GM12874 (cell line): ENCODE measurements around the gene SPOCK2.

ENCODE experiments used
- CTCF ChIP-seq: IDR thresholded peaks from 2 replicates; pipeline ENCODE4 v1.5.1; 2011; ENCODE audit warnings: low read depth, mild to moderate bottlenecking, control low read depth, low read length, moderate library complexity; ENCODE audit not compliant: insufficient read depth

The SPOCK2 gene

DNA sequence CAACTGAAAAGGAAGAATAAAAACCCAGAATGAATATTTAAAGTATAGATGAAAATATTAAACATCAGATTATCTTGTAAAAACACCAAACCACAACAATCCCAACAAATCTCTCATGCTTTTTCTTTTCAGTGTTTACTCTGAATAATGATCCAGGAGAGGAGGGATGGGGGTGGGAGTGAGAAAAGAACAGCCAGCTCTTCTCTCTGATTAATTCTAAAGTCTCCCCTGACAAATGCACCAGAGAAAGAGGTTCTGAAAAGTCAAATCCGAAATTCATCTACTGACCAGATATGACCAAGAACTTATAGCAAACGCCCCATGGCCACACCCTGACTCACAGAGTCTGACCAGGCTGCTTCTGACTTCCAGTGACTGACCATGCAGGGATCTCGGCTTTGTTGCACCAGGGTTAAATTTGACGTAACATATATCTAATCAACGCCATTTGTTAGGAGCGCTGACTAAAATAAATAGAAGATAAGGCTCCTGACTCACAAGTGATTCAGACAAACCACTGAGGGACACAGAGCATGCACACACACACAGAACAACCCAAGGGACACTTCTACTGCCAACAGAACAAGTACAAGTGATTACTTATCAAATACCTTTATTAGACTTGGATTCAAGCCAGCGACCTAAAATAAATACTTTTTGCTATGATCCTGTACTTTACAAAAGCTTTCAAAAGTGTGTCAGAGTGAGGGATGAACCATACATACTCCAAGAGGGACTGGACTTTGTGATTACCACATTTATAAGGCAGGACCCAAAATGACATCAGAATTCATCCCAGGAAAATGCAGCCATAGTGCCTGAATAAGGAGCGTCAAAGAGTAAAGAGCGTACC lies 9.3 kb upstream of the SPOCK2 start:
- TF ChIP-seq CTCF, result no peak

DNA sequence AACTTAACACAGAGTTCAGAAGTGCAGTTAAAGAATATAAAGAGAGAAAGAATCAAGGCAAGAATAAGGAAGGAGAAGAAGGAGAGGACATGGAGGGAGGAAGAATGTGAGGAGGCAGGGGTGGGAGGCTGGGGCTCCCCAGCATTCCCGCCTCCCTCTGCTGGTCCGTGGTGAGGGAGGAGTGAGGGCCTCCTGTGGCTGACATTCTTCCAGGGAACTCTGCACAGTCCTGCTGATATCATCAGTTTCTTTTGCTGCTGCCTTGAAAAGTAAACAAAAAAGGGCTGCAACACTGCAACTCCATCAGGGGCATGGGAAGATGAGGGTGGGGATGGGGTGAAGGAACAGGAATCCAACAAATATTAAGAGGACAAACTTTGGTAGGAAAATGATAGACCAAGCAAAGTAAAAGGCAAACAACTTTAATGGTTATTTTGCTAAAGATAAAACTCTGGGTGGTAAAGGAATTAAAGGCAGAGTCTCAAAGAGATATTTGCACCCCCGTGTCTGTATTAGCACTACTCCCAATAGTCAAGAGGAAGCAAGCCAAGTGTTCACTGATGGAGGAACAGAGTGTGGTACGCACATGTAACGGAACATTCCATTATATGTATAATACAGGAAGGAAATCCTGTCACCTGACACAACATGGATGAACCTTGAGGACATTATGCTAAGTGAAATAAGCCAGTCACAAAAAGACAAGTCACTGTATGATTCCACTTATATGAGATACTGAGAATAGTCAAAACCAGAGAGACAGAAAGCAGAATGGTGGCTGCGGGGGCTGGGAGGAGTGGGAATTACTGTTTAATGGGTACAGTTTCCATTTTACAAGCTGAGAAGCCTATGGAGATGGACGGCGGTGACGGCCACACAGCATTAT lies 8.0 kb upstream of the SPOCK2 start:
- TF ChIP-seq CTCF, result no peak

DNA sequence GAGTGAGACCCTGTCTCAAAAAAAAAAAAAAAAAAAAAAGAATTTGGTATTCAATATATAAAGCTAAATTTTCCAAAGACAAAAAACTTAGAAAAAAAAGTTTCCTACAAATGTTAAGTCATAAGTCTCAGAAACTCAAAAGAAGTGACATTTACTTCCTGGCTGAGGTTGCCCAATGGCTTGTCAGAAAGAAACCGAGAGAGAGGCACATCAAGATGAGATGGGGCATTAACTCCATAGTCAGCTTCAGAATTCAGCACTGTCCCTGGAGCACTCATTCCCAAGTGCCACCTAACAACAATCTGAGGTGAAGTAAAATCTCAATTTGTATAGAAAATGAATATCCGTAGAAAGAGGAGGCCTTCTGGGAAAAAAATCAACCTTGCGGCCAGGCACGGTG lies 6.8 kb upstream of the SPOCK2 start:
- no peak for TF ChIP-seq CTCF

GRCh38 chr10:72094574-72094973 lies 6.2 kb upstream of the SPOCK2 start:
- no peak for TF ChIP-seq CTCF

GRCh38 chr10:72093450-72093849 lies 5.1 kb upstream of the SPOCK2 start:
- no peak for TF ChIP-seq CTCF

- TF ChIP-seq CTCF, result no peak
These were observed 4.6 kb upstream of the SPOCK2 start for GRCh38 chr10:72092987-72093386.

- no peak for TF ChIP-seq CTCF
These were observed 4.0 kb upstream of the SPOCK2 start for GRCh38 chr10:72092171-72092924.
